Fibroblast of skin of left quadriceps (primary cell): ENCODE results near the gene NEDD4L.

Experiments
- DNase-seq, 2 experiments: peaks; one replicate each; pipeline ENCODE4 v3.0.0-alpha.2; 2013; ENCODE audit warnings: low read depth in 2 of 2

The NEDD4L gene

DNA sequence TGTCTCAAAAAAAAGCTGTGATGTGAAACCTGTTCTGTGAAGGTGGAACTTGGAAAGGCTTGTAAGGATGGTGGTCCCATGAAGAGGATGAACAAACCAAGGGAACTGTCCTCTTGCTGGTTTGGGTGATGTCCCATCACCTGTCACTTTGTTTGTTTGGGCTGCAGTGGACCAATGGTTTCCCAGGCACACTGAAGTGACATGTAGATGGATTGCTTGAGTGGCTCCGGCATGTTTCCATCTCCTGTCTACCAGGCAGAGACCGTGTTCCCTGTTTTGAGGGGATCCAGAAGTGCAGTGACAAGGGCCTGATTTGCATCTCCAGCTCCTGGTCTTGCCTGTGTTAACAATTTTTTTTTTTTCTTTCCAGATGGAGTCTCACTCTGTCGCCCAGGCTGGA, 8.9 kb downstream of the NEDD4L start:
- DNase-seq: no peak

- DNase-seq: no peak
Measured at GRCh38 chr18:58054041-58054781, 10.2 kb downstream of the NEDD4L start.

DNA sequence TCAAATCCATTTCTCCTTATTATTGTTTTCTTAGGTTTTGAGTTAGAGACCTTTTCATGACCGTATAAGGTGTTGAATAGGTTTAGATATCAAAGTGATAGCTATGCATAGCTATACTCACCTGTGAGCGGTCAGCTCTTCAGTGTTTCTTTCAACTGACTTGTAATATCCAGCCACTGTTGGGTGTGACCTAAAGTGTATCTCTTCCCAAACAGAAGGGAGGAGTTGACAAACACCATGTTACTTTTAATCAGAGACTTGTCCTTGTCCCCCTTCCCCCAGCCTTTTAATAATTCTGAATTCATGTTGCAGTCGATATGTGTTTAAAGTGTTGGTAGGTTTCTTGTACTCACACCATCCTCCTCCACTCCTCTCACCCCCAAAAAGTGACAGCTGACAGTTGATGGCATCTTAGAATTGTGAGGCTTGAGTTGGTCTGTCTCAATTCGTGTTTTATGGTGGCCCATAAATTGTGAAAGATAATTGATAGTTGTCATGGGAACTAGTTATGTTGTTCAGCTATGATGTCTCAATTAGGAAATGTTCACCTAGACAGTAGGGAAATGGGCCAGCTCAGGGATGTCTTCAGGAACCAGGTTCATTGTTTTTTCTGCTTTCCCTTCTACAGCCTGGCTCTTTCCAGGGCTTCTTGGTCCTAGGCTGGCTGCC, 12.0 kb downstream of the NEDD4L start:
- no peak for DNase-seq

DNA sequence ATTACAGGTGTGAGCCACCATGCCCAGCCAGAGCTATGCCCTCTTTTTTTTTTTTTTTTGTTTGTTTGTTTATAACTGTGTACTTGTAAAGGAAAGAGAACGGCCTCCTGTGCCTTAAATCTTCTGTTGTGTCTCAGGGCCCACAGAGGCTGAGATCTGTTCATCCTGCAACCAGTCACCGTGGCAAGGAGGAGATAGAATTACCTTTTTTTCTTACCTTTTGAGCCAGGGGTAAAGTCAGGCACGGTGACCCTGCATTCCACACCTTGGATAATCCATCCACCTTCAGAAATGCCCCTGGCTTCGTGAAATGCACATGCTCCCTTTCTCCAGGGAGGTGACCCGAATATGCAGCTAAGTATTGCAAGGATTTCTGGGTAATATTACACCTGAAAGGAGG, 12.8 kb downstream of the NEDD4L start:
- DNase-seq: no peak

DNA sequence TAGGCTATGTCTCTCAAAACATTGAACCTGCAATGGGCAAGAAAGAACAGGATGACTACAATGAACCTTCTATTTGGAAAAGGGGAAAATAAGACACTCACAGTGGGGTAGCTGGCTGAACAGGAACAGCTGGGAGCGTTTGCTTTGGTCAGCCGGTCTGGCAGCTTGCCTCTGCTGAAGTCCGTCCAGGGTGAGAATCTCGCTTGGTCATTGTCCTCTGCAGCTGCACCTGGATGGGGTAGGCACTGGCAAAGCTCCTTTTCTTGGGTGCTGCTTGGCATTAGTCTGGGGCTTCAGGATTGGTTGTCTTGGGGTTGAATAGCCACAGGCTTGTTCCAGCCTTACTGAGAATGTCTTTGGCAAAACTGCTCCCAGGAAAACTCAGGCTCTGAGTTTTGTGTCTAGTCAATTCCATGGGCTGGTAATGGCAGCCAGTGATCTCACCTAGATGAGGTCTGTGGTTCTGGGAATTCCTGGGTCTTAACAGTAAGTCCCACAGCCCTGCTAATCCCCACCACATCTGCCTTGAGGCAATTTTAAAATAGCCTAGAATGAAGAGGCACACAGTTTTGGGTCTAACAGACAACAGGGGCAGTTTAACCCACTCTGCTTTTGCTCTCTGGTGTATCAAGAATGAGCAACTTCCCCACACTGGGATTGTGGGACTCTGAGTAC, 13.4 kb downstream of the NEDD4L start:
- no peak for DNase-seq

GRCh38 chr18:58058720-58059119, 14.7 kb downstream of the NEDD4L start:
- DNase-seq: no peak

GRCh38 chr18:58060254-58060653, 16.2 kb downstream of the NEDD4L start:
- no peak for DNase-seq

- no peak for DNase-seq
Measured at GRCh38 chr18:58061349-58061748, 17.3 kb downstream of the NEDD4L start.

- no peak for DNase-seq
Measured at GRCh38 chr18:58064406-58064998, 20.5 kb downstream of the NEDD4L start.

DNA sequence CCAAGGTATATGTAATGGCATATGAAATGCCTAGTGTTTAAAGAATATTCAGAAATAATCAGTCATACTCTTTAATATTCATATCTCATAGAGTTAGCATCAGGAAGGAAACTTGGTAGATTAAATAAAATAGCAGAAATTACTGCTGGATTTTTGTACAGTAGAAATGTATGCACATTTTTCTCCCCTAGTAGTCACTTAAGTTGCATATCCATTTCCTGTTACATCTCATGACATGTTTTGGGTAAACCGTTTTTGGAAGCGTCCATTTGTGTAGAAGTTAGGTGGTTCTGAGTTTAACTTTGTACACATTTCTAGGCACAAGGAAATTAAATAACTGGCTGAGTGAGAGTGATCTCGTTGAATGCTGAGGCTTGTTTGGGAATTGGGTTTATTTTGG, 21.9 kb downstream of the NEDD4L start:
- DNase-seq: no peak

DNA sequence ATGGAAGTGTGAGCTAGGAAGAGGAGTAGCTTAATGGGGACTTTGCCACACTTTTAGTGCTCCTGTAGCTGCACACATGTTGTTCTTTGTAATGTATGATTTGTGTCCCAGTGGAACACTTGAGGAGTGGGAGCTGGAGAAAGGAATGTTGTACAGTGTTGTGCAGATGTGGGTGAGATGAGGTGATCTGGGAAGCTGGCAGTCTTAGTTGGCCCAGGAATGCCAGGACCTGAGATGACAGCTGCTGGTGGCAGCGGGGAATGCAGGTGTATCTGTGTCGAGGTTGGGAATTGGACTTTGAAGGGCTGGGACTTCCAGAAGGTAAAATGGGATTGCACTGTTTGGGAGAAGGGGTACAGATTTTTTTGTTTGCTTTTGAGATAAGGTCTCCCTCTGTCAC, 23.6 kb downstream of the NEDD4L start:
- no peak for DNase-seq

- no peak for DNase-seq
Measured at GRCh38 chr18:58069099-58069498, 25.1 kb downstream of the NEDD4L start.

GRCh38 chr18:58069721-58070292, 25.8 kb downstream of the NEDD4L start:
- DNase-seq: no peak

DNA sequence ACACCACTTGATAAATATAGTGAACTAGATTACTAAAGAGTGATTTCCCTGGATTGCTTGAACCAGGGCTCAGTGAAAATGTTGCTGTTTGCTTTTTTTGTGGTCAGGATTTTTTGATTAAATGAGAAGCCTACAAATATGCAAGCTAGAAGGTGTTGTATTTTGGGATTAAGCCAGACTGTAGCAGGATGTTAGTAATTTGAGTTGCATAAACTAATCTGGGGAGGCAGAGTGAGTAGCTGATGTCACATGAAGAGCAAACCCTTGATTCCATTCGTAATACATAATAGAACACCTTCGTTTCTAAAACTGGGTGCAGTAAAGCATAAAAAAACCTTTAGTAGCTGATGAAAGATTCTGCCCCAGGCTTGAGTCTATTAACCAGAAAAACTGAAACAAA, 32.0 kb downstream of the NEDD4L start:
- no peak for DNase-seq

- no peak for DNase-seq
Measured at GRCh38 chr18:58077329-58077728, 33.3 kb downstream of the NEDD4L start.

GRCh38 chr18:58078889-58079573, 35.0 kb downstream of the NEDD4L start:
- no peak for DNase-seq

DNA sequence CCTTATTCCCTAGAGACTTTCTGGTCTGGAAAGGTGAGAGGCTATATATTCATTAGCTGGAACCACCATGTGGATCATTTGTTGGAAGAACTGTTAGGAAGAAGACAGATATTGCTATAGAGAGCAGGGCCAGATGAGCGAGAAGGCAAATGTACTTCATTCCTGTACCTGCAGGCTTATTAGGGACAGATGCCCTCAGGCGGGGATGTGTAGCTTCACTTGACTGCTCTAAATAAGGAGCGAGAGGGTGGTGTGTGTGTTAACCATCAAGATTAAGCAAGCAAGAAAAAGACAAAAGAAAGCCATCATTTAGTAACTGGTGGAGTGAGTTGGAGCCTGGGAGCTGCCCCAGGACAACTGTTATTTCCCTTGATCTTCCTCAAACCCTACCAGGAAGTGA, 36.4 kb downstream of the NEDD4L start:
- DNase-seq: no peak

GRCh38 chr18:58087928-58088690, 44.1 kb downstream of the NEDD4L start:
- DNase-seq: no peak

DNA sequence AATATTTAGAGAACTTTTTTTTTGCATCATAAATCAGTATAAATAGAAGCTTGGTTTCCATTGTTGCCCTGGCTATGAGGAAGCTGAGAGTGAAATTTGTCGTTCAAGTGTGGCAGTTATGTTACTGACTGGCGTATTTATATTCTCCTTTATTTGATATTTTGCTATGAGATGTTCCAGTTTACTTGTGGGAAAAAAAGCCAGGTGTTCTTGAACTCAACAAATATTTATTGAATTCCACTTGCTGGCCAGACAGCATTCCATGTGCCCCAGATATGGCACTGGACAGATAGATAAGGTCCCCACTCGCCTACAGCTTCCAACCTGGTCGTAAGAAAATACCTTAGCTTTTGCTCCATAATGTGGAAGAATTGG, 44.7 kb downstream of the NEDD4L start:
- no peak for DNase-seq

DNA sequence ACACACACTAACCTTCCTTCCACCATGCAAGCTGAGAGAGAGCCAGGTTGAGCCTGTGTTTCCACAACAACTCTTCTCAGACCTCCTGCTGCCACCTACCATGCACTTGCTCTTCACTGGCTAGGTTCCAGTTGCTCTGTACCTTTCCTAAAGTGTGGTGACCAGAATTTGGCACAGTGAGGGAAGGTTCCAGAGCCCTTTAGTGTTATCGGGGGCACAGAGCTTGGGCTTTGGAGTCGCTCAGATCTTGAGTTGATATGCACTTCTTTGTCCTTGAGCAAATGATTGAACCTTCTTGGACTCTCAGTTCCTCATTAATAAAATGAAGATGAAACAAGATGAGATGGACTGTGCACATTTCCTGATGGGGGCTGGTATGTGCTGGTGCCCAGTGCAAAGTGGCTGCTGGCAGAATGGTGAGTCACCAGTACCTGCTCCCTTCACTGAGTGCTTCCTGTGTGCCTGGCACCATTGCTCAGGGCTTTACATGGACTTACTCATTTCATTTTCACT, 47.1 kb downstream of the NEDD4L start:
- DNase-seq: no peak

- no peak for DNase-seq
Measured at GRCh38 chr18:58093311-58093803, 49.3 kb downstream of the NEDD4L start.
